HG03108 (cell line): ENCODE data around the gene DNAJC10.
"Not testable (repeated sequence)": the region's sequence is repeated elsewhere in the genome, so short reads cannot be mapped to it uniquely, and the experiment has no call there.

ENCODE experiments used
- ATAC-seq: cut with Tn5 transposase; IDR thresholded peaks from one replicate; pipeline ENCODE4 v1.9.1; 2021; ENCODE audit warnings: moderate library complexity; ENCODE audit not compliant: unreplicated experiment

DNAJC10 gene, protein sequence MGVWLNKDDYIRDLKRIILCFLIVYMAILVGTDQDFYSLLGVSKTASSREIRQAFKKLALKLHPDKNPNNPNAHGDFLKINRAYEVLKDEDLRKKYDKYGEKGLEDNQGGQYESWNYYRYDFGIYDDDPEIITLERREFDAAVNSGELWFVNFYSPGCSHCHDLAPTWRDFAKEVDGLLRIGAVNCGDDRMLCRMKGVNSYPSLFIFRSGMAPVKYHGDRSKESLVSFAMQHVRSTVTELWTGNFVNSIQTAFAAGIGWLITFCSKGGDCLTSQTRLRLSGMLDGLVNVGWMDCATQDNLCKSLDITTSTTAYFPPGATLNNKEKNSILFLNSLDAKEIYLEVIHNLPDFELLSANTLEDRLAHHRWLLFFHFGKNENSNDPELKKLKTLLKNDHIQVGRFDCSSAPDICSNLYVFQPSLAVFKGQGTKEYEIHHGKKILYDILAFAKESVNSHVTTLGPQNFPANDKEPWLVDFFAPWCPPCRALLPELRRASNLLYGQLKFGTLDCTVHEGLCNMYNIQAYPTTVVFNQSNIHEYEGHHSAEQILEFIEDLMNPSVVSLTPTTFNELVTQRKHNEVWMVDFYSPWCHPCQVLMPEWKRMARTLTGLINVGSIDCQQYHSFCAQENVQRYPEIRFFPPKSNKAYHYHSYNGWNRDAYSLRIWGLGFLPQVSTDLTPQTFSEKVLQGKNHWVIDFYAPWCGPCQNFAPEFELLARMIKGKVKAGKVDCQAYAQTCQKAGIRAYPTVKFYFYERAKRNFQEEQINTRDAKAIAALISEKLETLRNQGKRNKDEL

DNA sequence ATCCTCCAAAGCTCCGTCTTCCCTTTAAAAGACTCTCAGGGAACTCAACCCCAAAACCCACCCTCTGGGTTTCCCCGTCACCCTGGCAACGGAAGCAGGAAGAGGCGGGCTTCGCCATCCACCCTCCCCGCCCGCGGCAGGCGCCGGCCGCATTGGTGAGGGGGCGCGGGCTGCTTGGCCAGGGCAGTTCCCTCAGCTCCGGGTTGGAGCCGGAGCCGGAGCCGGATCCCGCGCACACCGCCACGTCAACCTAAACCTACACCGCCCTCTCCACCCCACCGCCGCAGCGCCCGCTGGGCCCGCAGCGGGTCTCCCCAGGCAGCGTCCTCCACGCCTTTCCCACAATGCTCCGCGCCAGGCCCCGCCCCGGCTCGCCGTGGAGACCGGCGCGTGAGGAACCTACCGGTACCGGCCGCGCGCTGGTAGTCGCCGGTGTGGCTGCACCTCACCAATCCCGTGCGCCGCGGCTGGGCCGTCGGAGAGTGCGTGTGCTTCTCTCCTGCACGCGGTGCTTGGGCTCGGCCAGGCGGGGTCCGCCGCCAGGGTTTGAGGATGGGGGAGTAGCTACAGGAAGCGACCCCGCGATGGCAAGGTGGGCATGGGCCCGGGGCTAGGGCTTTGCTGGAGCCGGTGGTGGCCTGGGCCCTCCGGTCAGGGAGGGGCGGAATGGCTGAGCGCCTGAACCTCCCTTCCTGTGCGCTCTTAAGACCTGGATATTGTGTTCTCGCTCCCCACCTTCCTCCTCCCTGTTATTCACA, at the start of gene DNAJC10:
TSS of gene DNAJC10 (plus strand) at position 366 of the 758 bp plus-strand sequence. CDS start 1,830 bp downstream, outside the sequence.
- peak; percentile 85 for ATAC-seq

DNA sequence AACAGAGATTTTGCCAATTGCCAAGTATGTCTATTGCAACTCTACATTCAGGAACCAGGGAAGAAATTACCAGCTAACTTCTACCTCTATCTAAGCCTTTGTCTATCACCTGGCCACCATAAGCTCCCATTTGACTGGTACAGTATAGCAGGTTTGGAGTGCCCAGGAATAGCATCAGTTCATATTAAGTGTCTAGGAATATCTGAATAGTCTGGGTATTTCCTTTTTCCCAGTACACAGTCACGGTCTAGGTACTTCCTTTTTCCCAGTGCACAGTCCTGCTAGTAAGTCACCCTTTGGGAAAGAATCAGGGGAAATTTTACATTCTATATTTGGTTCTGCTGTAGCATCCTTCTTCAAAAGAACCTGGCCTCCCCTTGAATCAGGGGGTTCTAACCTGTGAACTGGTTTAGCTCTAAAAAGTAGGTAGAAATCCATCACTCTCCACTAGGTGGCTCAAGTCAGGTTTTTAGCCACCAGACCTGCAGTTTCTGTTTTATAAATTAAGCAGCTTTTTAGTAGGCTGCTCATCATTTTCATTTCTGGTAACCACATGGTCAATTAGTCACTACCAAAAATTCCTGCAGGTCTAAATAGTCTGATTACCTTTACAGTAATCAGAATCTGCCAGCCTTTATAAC, 49.3 kb upstream of the DNAJC10 start:
- no peak for ATAC-seq

DNA sequence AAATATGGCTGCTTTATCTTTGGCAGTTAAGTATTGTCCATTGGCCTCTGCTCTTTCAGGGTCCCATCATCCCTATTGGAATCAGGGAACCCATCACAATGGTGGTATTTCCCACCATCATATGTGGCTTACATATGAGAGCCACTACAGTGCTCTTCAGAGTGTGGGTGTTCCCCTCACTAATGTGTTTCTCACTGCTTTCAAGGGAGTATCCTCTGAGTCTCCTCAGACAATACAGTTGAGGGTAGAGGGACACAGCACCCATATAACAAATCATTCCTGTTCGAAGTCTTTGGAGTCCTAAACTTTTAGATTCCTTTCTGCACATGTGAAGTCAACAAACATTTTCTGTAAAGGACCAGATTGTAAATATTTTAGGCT, 48.8 kb upstream of the DNAJC10 start:
- no peak for ATAC-seq

DNA sequence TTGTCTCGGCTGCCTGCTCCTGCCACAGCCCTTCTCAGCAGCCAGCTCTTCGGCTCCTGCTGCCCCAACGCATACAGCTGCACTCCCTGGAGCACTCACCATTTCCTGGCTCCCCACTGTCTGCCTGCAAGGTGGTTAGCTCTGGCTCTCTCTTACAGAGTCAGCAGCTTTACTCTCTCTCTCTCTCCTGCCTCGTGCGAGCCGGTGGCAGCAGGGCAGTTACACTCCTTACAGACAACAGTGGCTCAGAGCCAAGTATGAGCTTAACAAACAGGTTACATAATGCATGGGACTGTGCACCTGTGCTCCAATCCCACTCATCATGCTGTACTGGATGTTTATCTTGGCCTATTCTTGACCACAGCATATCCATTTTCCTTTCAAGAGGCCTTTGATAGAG, 47.4 kb upstream of the DNAJC10 start:
- no peak for ATAC-seq

DNA sequence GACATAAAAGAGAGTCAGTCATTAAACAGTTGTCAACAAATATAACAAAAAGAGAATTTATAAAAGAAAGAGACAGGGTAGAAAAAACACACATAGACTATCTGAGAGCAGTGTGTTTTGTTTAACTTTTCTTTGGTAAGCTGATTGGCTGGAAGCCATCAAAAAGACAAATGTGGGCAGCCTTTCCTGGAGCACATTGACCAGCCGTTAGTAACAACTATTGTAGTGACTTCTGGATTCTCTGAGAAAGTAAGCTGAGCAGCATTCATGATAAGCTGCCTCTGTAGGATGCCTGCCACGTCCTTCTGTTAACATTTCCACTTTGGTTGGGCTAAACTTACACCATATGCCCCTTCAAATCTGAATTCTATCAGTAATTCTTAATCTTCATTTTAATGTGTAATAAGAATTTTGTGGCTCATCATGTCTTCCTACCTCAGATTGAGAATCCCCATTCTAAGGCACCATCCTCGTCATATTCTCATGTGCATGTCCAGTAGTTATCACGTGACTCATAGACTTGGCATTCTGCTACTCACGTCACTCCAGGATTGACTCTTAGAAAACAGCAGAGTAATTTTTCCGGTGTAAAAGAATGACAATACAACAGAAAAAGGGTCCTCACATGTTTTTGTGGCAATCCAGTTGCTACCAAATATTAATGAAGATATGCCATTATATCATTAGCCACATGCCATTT, 43.4 kb upstream of the DNAJC10 start:
- ATAC-seq: no peak

DNA sequence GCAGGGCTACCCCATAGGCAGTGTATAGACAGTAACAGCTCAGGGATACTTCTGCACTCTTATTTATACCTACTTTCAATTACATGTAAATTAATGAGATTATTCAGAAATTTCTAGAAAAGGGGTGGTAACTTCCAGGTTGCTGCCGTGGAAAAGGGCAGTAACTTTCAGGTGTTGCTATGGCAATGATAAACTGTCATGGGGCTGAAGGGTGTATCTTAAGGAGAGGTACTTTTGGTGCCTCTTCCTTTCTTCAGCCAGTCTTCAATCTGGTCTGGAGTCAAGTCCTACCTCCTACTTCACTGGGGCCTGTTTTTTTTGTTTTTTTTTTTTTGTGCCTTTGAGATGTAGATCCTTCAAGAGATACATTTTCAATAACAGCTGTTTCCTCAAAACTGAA, 35.2 kb upstream of the DNAJC10 start:
- no peak for ATAC-seq

DNA sequence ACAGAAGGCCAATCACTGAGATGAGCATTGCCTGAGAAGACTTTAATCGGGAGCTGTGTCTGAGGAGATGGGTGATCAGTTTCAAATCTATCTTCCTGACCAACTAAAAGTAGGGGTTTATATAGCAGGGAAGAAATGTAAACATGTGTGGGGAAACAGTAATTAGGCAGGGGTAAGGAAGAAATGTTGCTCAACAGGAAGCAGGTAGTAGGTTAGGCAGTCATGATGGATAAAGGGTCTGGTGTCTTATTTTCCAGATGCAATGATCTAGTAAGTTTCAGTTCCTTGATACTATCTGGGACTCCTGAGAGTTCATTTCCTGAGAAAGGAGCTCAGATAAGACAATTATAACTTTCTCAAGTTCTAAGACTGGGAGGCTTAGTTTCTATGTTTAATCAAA, 33.8 kb upstream of the DNAJC10 start:
- no peak for ATAC-seq

DNA sequence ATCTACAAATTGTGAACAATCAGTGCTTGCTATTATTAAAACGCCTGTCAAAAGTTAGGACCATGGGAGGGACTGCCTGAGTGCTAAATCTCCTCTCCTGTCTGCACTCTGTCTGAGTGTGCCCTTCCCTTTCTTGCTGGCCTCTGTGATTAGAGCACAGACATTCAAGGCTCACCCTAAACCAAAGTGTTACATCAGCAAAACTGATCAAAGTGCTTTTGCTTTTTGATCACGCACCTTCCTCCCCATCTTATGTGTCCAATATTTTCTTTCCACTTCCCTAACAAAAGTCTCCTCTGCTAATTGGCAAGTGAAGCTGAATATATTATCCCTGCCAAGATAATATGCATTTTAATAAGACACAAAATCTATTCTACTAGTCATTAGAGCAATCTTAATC, 30.5 kb upstream of the DNAJC10 start:
- no peak for ATAC-seq

DNA sequence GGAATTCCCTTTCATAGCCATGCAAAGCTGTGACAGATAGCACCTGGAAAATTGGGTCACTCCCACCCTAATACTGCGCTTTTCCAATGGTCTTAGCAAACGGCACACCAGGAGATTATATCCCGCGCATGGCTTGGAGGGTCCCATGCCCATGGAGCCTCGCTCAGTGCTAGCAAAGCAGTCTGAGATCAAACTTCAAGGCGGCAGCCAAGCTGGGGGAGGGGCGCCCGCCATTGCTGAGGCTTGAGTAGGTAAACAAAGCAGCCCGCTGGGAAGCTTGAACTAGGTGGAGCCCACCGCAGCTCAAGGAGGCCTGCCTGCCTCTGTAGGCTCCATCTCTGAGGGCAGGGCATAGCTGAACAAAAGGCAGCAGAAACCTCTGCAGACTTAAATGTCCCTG, 29.3 kb upstream of the DNAJC10 start:
- ATAC-seq: not testable (repeated sequence)

DNA sequence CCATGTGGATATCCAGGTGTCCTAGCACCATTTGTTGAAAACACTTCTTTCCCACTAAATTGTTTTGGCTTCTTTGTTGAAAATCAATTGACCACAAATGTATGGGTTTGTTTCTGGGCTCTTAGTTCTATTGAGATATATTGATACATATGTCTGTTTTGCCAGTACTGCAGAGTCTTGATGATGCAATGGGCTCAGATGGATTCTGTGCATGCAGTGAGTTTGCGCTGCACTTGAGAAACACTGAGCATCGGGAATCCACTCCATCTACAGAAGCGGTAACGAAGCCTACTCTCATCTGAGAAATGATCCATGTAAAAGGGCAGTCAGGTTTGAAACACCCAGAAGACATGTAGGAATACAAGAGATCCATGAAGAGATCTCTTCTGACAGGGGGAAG, 21.9 kb upstream of the DNAJC10 start:
- no peak for ATAC-seq

DNA sequence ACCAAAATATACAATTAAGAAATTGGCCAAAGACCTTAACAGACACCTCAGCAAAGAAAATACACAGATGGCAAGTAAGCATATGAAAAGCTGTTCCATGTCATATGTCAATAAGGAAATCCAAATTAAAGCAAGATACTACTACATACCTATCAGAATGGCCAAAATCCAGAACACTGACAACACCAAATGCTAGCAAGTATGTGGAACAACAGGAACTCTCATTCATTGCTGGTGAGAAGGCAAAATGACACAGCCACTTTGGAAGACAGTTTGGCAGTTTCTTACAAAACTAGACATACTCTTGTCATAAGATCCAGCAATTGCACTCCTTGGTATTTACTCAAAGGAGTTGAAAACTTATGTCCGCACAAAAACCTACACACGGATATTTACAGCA, 20.3 kb upstream of the DNAJC10 start:
- no peak for ATAC-seq

DNA sequence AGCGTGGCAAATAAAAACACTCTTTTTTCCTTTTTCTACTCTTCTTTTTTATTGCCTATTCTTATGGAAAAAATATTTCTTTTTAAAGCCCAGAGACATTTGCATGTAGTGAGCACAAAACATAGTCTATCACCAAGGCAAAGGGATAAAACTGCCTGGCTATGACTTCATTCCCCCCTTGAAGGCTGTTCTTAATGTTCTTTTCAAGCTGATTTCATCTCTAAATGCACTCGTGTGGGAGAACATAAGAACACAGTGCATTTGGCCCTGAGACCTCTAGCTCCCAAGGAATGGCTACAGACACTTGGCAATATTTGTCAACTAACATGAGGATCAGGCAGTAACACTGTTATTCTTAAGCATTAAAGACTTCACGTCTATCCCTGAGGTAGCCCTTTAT, 17.4 kb upstream of the DNAJC10 start:
- no peak for ATAC-seq

DNA sequence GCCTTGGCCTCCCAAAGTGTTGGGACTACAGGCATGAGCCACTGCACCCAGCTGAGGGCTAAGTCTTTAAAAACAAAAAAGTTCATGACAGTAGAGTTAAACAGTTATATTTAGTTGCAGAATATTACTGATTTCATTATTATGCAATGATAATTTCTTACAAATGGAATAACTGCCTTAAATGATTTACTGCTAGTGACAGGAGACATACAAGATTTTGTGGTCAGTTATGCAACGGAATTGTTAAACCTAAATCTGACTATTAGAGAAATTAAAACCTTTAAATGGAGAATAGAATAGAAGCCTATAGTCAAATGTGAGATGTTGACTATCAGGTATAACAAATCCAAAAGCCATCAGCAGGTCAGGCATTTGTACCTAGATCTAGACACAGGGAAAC, 10.3 kb upstream of the DNAJC10 start:
- no peak for ATAC-seq

DNA sequence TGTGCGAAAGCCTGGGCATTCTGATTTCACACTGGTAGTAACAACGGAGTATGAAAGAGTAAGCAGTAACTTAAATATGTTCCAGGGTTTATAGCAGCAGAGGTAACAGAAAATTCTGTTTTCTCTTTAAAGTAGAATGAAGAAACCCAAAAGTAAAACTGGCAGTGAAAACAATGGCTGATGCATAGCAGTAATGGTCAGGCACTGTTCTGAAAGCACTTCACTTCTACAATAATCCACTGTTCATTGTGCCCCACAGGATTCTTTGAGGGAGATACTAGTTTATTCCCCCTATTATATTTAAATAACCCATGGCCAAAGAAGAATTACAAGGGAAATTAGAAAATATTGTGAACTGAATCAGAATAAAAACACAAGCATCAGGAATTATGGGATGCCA, 9.3 kb upstream of the DNAJC10 start:
- no peak for ATAC-seq

DNA sequence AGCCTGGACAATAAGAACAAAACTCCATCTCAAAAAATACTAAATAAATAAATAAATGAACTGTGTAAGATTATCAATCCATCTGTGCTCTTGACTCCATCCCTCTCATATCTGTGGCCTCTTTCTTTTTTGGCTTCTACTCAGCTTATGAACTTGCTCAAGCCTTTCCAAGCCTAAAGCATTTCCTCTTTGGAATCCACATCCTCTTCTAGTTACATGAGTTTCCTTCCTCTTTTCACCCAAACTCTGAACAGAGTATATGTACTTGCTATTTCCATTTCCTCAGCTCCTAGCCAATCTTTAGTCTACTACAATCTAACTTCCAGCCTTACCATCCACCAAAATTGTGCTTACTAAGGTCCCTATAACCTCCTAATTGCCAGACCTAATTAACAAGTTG, 2.5 kb upstream of the DNAJC10 start:
- no peak for ATAC-seq

DNA sequence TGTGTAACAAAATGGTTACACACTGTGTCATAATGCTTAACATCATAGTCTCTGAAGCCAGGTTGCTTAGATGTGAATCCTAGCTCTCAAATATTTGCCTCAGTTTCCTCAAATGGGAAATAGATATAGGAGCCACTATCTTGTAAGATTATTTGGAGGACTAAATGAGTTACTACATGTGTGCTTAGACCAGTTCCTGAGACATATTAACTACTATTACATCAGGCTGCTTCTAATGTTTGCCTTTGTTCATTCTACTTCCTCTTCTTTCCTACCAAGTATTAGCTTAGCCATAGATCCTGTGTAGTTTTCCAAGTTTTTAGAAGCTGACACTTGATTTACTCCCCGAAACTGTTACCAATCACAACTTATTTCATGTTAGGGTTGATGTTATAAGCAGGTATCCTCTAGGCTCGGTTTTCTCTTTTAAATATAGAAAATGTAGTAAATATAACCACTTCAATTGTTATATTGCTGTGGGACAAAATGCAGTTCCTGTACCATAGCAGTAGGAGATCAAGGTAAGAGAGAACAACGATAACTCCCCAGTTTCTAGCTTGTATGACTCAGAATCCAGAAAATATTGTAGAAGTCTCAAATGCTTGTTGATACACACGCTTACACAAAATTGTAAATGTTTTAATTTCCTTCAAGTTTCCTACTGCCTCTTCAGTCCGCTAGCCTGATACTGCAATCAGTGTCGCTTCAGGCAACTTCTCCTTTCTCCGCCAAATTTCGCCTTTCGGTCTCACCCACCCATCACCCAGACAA, 751 bp upstream of the DNAJC10 start:
- no peak for ATAC-seq

DNA sequence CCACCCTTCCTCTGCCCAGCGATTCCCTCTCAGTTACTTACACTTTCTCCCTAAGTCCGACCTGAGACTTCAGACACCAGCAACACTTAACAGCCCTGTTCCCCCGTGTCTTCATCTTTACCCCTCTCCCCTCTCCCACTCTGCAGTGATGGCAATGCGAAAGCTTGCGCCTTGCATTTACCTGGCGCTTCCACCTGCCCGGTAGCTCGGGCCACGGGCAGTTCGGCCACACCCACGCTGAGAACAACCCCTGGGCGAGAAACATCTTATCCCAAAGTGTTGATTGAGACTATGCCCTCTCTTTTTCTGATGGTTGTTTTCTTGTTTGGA, 558 bp downstream of the DNAJC10 start:
- no peak for ATAC-seq

DNA sequence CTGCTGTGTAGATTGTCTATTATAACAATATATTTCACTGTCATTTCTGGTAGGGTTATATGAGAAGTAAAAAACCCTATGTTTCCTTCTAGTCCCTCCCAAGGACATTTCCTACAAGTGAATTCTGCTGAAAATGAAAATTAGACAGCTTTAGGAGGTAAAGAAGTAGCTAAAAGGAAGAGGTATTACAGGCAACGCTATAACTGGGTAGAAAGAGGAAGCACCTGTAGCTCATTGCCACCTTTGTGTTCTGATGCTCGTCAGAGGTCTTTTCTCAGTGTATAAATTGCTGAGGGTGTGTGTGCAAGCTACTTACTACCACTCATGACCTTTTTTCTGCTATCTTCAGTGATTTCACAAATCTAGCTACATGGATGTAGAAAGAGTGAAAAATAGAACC, 1.4 kb downstream of the DNAJC10 start:
- peak; percentile 35 for ATAC-seq

DNA sequence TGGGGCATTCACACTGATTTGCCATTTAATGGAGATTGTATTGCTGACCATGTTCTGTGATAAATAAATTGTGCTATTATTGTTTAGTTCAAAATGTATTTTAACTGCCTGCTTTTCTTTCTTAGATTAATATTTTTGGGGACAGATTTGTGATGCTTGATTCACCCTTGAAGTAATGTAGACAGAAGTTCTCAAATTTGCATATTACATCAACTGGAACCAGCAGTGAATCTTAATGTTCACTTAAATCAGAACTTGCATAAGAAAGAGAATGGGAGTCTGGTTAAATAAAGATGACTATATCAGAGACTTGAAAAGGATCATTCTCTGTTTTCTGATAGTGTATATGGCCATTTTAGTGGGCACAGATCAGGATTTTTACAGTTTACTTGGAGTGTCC, 1.8 kb downstream of the DNAJC10 start:
- ATAC-seq: no peak

DNA sequence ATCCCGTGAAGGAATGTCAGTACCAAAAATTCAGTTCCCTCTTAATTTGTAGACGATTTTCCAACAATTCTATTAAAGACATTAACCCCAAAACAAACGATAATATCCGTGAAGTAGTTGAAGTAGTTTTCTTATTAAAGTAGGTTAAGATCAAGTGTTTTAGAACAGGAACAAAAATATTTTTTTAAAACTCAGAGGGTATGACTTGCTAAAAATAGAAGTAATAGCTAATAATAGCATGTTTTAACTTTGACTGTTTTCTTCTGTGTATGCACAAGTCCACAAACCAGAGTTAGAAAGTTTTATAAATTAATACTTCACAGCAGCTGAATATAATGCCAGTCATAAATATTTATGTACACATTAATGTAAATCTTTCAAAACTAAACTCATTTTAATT, 2.4 kb downstream of the DNAJC10 start:
- ATAC-seq: no peak
